ENCODE measurements around the gene BMPR1A. TPM values are rescaled to one million over a fixed set of nuclear protein-coding genes. Genes with fewer than 3 reads are reported as not detected.
"Not testable (repeated sequence)": the region's sequence is repeated elsewhere in the genome, so short reads cannot be mapped to it uniquely, and the experiment has no call there.

BMPR1A gene
- total RNA-seq, 6 experiments from 2014 or later: 9.9 to 20.4 (median 12.4) TPM

- peak in 1 of 3 donors; percentile 20 for DNase-seq
- H3K27ac ChIP-seq: no peak overlapping the region
- no peaks in the 10 kb centered on the region for H3K27me3 ChIP-seq
- ATAC-seq: no peak
- 62% methylated on average over 4 of the region's 6 CpGs for WGBS (ENCODE audit: insufficient coverage, low coverage, low lambda C conversion rate, missing lambda C conversion rate)
- no peak overlapping the region for H3K4me3 ChIP-seq
- no peaks in the 10 kb centered on the region for H3K9me3 ChIP-seq
- no peaks in the 10 kb centered on the region for H3K36me3 ChIP-seq
- intact Hi-C loops (cut with DNase I): no loop called here
- TF ChIP-seq, protein P1, sequence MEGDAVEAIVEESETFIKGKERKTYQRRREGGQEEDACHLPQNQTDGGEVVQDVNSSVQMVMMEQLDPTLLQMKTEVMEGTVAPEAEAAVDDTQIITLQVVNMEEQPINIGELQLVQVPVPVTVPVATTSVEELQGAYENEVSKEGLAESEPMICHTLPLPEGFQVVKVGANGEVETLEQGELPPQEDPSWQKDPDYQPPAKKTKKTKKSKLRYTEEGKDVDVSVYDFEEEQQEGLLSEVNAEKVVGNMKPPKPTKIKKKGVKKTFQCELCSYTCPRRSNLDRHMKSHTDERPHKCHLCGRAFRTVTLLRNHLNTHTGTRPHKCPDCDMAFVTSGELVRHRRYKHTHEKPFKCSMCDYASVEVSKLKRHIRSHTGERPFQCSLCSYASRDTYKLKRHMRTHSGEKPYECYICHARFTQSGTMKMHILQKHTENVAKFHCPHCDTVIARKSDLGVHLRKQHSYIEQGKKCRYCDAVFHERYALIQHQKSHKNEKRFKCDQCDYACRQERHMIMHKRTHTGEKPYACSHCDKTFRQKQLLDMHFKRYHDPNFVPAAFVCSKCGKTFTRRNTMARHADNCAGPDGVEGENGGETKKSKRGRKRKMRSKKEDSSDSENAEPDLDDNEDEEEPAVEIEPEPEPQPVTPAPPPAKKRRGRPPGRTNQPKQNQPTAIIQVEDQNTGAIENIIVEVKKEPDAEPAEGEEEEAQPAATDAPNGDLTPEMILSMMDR (IDR thresholded peaks at IDR 0.05): no peak
- TF ChIP-seq POLR2A (IDR thresholded peaks at IDR 0.05): no peak
- H3K4me1 ChIP-seq: peaks cover 0 to 12% (median 4%) of the 10 kb centered on the region in 4 donors
Measured at GRCh38 chr10:86937502-86938154, 181.2 kb downstream of the BMPR1A start.

DNA sequence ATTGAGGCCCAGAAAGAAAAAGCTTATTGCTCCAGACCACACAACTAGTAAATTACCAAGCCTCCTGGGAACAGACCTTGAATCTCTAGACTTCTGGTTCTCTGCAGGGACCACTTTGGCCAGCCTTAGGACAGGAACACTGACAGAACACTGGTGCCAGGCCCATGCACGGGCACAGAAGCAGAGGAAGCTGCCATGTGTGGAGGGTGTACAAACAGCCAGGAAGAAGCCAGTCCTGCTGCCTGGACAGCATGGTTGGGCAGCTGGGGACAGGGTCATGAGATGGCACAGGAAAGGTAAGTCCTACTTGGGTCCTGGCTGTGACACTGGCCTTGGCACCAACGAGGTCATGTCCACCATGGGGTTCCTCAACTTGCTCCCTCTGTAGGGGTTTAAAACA, 181.8 kb downstream of the BMPR1A start:
- no CpG with 5 or more reads among the region's 2 CpGs for WGBS (ENCODE audit: insufficient coverage, low coverage, low lambda C conversion rate, missing lambda C conversion rate)
- no peak for TF ChIP-seq POLR2A (IDR thresholded peaks at IDR 0.05)
- no peak overlapping the region for H3K27ac ChIP-seq

DNA sequence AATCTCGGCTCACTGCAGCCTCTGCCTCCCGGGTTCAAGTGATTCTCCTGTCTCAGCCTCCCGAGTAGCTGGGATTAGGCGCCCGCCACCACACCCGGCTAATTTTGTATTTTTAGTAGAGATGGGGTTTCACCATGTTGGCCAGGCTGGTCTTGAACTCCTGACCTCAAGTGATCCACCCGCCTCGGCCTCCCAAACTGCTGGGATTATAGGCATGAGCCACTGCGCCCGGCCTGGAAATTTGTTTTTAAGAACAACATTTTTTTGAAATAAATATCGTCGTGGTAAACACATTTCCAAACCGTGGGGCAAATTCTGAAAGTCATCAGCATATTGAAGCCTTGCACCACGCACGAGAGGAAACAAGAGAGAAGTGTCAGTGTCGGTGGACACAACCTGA, 183.7 kb downstream of the BMPR1A start:
- H3K36me3 ChIP-seq; ATAC-seq; H3K27me3 ChIP-seq; intact Hi-C loops (cut with DNase I); H3K27ac ChIP-seq; H3K9me3 ChIP-seq: not testable (repeated sequence)
- Histone ChIP-seq H3K4me1 (peaks cover 0 to 25% (median 9%) of the 10 kb centered on the region in 4 donors), H3K4me3 (peak overlapping the region in 1 of 3 donors; percentile 49)
- DNase-seq: peak in 1 of 3 donors; percentile 20
- 79% methylated on average over 11 of the region's 16 CpGs for WGBS (ENCODE audit: insufficient coverage, low coverage, low lambda C conversion rate, missing lambda C conversion rate)

More for the DNA sequence above, 181.8 kb downstream of the BMPR1A start:
- Histone ChIP-seq H3K4me1 (peaks cover 0 to 19% (median 5%) of the 10 kb centered on the region in 4 donors), H3K9me3 (no peaks in the 10 kb centered on the region), H3K27me3 (no peaks in the 10 kb centered on the region), H3K4me3 (no peak overlapping the region), H3K36me3 (no peaks in the 10 kb centered on the region)
- ATAC-seq (no peak), DNase-seq (peak in 1 of 3 donors; percentile 30)
- intact Hi-C loops (cut with DNase I): no loop called here

DNA sequence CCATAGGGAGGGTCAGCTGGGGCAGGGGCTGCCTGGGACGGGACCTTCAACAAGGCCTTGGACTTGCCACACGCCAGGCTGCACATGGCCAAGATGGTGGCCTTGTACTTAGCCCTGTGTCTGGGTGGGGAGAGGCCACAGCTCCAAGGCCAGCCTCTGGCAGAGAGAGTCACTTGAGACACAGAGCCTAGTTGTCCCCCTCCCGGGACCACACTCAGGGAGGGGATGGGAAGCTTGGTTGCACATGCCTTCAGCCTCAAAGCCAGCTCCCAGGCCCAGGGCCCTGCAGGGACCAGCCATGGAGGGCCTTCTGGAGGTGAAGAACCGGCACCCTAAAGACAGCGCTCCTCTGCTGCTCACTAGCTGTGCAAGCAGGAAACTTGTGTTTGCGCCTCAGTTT, 184.3 kb downstream of the BMPR1A start:
- peaks cover 0 to 25% (median 9%) of the 10 kb centered on the region in 4 donors for H3K4me1 ChIP-seq
- peak in 1 of 3 donors; percentile 43 for DNase-seq

GRCh38 chr10:86941426-86941825, 185.0 kb downstream of the BMPR1A start:
- DNase-seq (peak in 1 of 3 donors; percentile 28), ATAC-seq (no peak)
- Histone ChIP-seq H3K4me1 (peaks cover 0 to 25% (median 9%) of the 10 kb centered on the region in 4 donors), H3K9me3 (no peaks in the 10 kb centered on the region), H3K4me3 (no peak overlapping the region), H3K27ac (no peak overlapping the region), H3K36me3 (no peaks in the 10 kb centered on the region), H3K27me3 (no peaks in the 10 kb centered on the region)
- no peak for TF ChIP-seq POLR2A (IDR thresholded peaks at IDR 0.05)
- TF ChIP-seq, protein P1 (IDR thresholded peaks at IDR 0.05): no peak
- WGBS (ENCODE audit: insufficient coverage, low coverage, low lambda C conversion rate, missing lambda C conversion rate): 63% methylated on average over 2 of the region's 2 CpGs
- intact Hi-C loops (cut with DNase I): no loop called here

More for the DNA sequence above, 184.3 kb downstream of the BMPR1A start:
- H3K27ac ChIP-seq: no peak overlapping the region
- H3K27me3 ChIP-seq: no peaks in the 10 kb centered on the region
- TF ChIP-seq, protein P1 (IDR thresholded peaks at IDR 0.05): no peak
- no peak for TF ChIP-seq POLR2A (IDR thresholded peaks at IDR 0.05)
- no peak for ATAC-seq
- H3K9me3 ChIP-seq: no peaks in the 10 kb centered on the region
- WGBS (ENCODE audit: insufficient coverage, low coverage, low lambda C conversion rate, missing lambda C conversion rate): no CpG with 5 or more reads among the region's 6 CpGs
- intact Hi-C loops (cut with DNase I): no loop called here
- no peak overlapping the region for H3K4me3 ChIP-seq
- no peaks in the 10 kb centered on the region for H3K36me3 ChIP-seq

Measured in right lobe of liver (tissue), 6 donors.